Measurements from ENCODE around the gene HSPG2.

HSPG2 gene

DNA sequence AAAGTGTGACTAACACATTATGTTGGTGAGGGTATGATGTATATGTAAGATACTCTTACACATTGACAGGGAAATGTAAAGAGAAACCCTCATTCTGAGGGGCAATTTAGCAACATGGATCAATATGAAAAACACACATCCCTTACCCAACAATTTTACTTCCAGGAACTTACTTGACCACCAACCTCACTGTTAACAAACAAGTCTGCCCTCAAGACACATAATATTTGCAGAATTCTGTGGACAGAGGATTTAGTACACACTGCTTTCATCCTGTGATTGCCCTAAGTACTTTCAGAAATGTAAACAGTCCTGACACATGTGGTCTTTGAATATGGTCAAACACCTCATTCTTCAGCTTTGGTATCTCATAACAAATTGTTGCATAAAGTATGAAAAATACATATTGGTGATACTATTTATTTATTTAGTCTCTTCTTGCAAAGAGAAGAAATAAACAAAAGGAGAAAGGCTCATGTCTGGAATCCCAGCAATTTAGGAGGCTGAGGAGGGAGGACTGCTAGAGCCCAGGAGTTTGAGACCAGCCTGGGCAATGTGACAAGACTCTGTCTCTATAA, 161.0 kb downstream of the HSPG2 start:
- Histone ChIP-seq H3K27me3 (ENCODE audit: insufficient read depth, low read length) (no peaks in the 10 kb centered on the region), H2AFZ (ENCODE audit: low read length) (no peak overlapping the region), H3K36me3 (ENCODE audit: insufficient read depth, low read length) (peaks cover 20% of the 10 kb centered on the region), H3K4me1 (ENCODE audit: insufficient read depth, low read length, severe bottlenecking) (peaks cover 29% of the 10 kb centered on the region), H4K20me1 (ENCODE audit: insufficient read depth, low read length) (no peaks in the 10 kb centered on the region), H3K79me2 (ENCODE audit: insufficient read depth, low read length) (peaks cover 93% of the 10 kb centered on the region), H3F3A (ENCODE audit: insufficient read depth, low read length) (no peaks in the 10 kb centered on the region), H3K4me2 (ENCODE audit: low read length) (no peak overlapping the region), H3K9me2 (ENCODE audit: low read depth, low read length) (no peaks in the 10 kb centered on the region), H3K9ac (ENCODE audit: low read length) (no peak overlapping the region), H3K4me3 (ENCODE audit: low read depth, low read length, poor library complexity, severe bottlenecking) (no peak overlapping the region), H3K9me3 (ENCODE audit: low read length) (no peaks in the 10 kb centered on the region), H3K27ac (ENCODE audit: low read depth, low read length, poor library complexity, severe bottlenecking) (no peak overlapping the region)
- TF ChIP-seq, protein P1, sequence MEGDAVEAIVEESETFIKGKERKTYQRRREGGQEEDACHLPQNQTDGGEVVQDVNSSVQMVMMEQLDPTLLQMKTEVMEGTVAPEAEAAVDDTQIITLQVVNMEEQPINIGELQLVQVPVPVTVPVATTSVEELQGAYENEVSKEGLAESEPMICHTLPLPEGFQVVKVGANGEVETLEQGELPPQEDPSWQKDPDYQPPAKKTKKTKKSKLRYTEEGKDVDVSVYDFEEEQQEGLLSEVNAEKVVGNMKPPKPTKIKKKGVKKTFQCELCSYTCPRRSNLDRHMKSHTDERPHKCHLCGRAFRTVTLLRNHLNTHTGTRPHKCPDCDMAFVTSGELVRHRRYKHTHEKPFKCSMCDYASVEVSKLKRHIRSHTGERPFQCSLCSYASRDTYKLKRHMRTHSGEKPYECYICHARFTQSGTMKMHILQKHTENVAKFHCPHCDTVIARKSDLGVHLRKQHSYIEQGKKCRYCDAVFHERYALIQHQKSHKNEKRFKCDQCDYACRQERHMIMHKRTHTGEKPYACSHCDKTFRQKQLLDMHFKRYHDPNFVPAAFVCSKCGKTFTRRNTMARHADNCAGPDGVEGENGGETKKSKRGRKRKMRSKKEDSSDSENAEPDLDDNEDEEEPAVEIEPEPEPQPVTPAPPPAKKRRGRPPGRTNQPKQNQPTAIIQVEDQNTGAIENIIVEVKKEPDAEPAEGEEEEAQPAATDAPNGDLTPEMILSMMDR (IDR thresholded peaks at IDR 0.05; ENCODE audit: low read length) = no peak
- TF ChIP-seq EZH2 (IDR thresholded peaks at IDR 0.05; ENCODE audit: borderline replicate concordance, low read length) = no peak

GRCh38 chr1:21775550-21775914, 161.6 kb downstream of the HSPG2 start:
- Histone ChIP-seq H3F3A (ENCODE audit: insufficient read depth, low read length) (no peaks in the 10 kb centered on the region), H3K27me3 (ENCODE audit: insufficient read depth, low read length) (no peaks in the 10 kb centered on the region), H3K9me3 (ENCODE audit: low read length) (no peaks in the 10 kb centered on the region), H2AFZ (ENCODE audit: low read length) (no peak overlapping the region), H3K9ac (ENCODE audit: low read length) (no peak overlapping the region), H3K79me2 (ENCODE audit: insufficient read depth, low read length) (peaks cover 94% of the 10 kb centered on the region), H3K9me2 (ENCODE audit: low read depth, low read length) (no peaks in the 10 kb centered on the region), H3K36me3 (ENCODE audit: insufficient read depth, low read length) (peaks cover 20% of the 10 kb centered on the region), H4K20me1 (ENCODE audit: insufficient read depth, low read length) (no peaks in the 10 kb centered on the region), H3K4me1 (ENCODE audit: insufficient read depth, low read length, severe bottlenecking) (peaks cover 29% of the 10 kb centered on the region), H3K27ac (ENCODE audit: low read depth, low read length, poor library complexity, severe bottlenecking) (peak overlapping the region; percentile 23), H3K4me2 (ENCODE audit: low read length) (no peak overlapping the region), H3K4me3 (ENCODE audit: low read depth, low read length, poor library complexity, severe bottlenecking) (no peak overlapping the region)
- TF ChIP-seq EZH2 (IDR thresholded peaks at IDR 0.05; ENCODE audit: borderline replicate concordance, low read length) = no peak
- TF ChIP-seq, protein P1 (IDR thresholded peaks at IDR 0.05; ENCODE audit: low read length) = no peak

GRCh38 chr1:21774835-21775549, 162.1 kb downstream of the HSPG2 start:
- H3K9me3 ChIP-seq (ENCODE audit: low read length) = no peaks in the 10 kb centered on the region
- H3K9ac ChIP-seq (ENCODE audit: low read length) = no peak overlapping the region
- peaks cover 20% of the 10 kb centered on the region for H3K36me3 ChIP-seq (ENCODE audit: insufficient read depth, low read length)
- no peaks in the 10 kb centered on the region for H3K9me2 ChIP-seq (ENCODE audit: low read depth, low read length)
- peaks cover 23% of the 10 kb centered on the region for H3K4me1 ChIP-seq (ENCODE audit: insufficient read depth, low read length, severe bottlenecking)
- H3K4me3 ChIP-seq (ENCODE audit: low read depth, low read length, poor library complexity, severe bottlenecking) = no peak overlapping the region
- H4K20me1 ChIP-seq (ENCODE audit: insufficient read depth, low read length) = no peaks in the 10 kb centered on the region
- TF ChIP-seq, protein P1 (IDR thresholded peaks at IDR 0.05; ENCODE audit: low read length) = no peak
- TF ChIP-seq EZH2 (IDR thresholded peaks at IDR 0.05; ENCODE audit: borderline replicate concordance, low read length) = no peak
- H3K79me2 ChIP-seq (ENCODE audit: insufficient read depth, low read length) = peaks cover 94% of the 10 kb centered on the region
- H2AFZ ChIP-seq (ENCODE audit: low read length) = no peak overlapping the region
- no peaks in the 10 kb centered on the region for H3F3A ChIP-seq (ENCODE audit: insufficient read depth, low read length)
- H3K27ac ChIP-seq (ENCODE audit: low read depth, low read length, poor library complexity, severe bottlenecking) = peak overlapping the region; percentile 23
- H3K4me2 ChIP-seq (ENCODE audit: low read length) = no peak overlapping the region
- H3K27me3 ChIP-seq (ENCODE audit: insufficient read depth, low read length) = no peaks in the 10 kb centered on the region

All from OCI-LY1 (cell line).